Iris pigment epithelial cell (primary cell): ENCODE results near the gene RFX2.
"Not testable (repeated sequence)": the region's sequence is repeated elsewhere in the genome, so short reads cannot be mapped to it uniquely, and the experiment has no call there.

ENCODE experiments used
- DNase-seq: peaks from one replicate; pipeline ENCODE4 v3.0.0-alpha.2; 2011; ENCODE audit warnings: low read depth

Gene RFX2

DNA sequence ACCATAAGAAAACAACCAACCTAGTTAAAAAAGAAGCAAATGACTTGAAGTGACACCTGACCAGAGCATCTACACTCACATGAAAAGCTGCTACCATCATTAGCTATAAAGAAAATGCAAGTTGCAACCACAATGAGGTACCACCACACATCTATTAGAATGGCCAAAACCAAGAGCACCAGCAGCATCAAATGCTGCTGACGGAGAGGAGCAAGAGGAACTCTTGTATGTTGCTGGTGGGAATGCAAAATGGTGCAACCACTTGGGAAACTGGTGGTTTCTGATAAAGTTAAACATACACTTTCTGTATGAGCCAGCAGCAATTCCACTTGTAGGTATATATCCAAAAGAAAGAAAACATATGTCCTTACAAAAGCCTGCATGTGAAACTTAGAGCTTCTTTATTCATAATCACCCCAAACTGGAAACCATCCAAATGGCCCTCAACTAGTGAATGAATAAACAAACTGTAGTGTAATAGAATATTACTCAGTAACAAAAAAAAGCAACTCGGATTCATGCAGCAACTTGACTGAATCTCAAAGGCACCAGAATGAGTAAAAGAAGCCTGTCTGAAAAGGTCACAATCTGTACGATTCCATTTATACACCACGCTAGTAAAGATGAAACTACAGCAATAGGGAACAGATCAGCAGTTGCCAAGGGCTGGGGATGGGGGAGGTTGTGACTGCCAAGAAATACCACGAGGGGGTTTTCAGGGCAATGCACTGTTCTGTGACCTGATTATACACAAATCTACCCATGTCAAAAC, 71.5 kb downstream of the RFX2 start:
- DNase-seq: peak; percentile 49

DNA sequence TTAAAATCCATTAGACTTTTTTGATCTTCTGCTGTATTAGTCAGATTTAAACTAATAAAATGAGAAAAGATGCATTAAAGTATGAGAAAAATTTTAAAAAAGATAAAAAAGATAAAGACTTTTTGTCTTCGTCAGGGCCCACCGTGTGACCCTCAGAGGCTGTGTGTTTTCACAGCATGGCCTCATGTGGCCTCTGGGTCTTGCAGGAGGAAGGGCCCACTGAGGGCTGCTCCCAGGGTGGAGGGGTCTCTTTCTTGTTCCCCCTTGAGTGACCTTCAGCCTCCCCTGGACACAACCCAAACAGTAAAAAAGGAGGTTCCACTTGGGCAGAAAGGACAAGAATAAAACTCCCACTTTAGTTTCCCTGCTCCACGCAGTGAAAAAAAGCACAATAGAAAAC, 75.3 kb downstream of the RFX2 start:
- DNase-seq: no peak

GRCh38 chr19:6034512-6034911, 75.8 kb downstream of the RFX2 start:
- DNase-seq: no peak

- DNase-seq: no peak
These were observed 76.5 kb downstream of the RFX2 start for GRCh38 chr19:6033744-6034264.

DNA sequence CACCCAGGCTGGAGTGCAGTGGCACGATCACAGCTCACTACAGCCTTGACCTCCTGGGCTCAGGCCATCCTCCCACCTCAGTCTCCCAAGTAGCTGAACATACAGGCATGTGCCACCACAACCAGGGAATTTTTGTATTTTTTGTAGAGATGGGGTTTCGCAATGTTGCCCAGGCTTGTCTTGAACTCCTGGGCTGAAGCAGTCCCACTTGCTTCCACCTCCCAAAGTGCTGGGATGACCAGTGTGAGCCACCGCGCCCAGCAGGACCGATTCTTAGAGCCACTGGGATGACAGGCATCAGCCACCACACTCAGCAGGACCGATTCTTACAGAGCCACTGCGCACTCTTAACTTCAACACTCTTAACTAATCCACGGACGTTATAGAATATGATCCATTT, 77.5 kb downstream of the RFX2 start:
- DNase-seq: peak; percentile 20

DNA sequence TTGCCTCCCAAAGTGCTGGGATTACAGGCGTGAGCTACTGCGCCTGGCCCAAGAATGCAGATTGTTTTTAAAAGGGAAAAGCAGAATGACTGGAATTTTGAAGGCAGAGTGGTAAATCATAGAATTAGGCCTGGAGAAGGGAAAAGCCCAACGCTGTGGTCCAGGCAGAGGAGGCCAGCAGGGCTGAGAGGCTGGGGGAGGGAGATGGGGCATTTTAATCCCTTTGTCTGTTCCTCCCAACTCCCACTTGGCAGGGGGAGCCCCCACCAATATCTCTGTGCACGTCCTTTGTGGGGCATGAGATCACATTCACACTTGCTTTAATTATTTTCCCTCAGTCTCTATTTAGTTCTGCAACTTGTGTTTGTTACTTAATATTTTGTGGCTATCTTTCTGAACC, 77.9 kb downstream of the RFX2 start:
- DNase-seq: no peak

- peak; percentile 94 for DNase-seq
These were observed 80.1 kb downstream of the RFX2 start for GRCh38 chr19:6030214-6030507.

GRCh38 chr19:6026390-6027227, 83.7 kb downstream of the RFX2 start:
- DNase-seq: no peak

GRCh38 chr19:6024756-6025155, 85.5 kb downstream of the RFX2 start:
- not testable (repeated sequence) for DNase-seq

GRCh38 chr19:6023936-6024335, 86.4 kb downstream of the RFX2 start:
- DNase-seq: no peak

GRCh38 chr19:6023085-6023682, 87.1 kb downstream of the RFX2 start:
- peak; percentile 54 for DNase-seq

GRCh38 chr19:6022570-6023064, 87.7 kb downstream of the RFX2 start:
- DNase-seq: no peak

DNA sequence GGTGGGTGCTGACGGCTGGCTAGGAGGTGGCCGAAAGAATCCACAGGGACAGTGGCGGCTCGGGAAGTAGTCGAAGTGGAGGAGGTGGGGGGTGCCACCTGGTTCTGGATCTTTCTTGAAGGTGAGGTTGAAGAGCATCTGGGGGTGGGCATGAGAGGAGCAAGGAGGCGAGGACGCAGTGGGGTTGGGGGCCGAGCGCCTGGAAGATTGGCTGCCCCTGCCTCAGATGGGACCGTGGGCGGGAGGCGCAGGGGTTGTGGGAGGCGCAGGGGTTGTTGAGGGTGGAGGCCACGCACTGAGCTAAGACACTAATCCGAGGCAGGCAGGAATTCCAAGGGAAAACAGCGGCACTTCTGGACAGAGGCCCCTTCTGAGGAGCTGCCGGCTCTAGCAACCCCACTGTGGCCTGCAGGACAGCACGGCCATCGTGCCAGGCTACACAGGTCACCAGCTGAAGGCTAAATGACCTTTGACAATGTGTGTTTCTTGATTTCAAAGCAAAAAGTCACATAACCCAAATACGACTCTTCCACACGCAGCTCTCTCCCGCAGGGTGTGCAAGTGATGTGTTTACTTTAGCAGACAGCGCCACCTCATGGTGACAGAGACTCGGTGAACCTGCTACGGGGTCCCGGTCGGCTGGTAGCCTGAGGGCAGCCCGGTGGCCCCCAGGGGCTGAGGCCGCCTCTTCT, 88.3 kb downstream of the RFX2 start:
- DNase-seq: peak; percentile 74

- no peak for DNase-seq
These were observed 89.1 kb downstream of the RFX2 start for GRCh38 chr19:6020972-6021805.

DNA sequence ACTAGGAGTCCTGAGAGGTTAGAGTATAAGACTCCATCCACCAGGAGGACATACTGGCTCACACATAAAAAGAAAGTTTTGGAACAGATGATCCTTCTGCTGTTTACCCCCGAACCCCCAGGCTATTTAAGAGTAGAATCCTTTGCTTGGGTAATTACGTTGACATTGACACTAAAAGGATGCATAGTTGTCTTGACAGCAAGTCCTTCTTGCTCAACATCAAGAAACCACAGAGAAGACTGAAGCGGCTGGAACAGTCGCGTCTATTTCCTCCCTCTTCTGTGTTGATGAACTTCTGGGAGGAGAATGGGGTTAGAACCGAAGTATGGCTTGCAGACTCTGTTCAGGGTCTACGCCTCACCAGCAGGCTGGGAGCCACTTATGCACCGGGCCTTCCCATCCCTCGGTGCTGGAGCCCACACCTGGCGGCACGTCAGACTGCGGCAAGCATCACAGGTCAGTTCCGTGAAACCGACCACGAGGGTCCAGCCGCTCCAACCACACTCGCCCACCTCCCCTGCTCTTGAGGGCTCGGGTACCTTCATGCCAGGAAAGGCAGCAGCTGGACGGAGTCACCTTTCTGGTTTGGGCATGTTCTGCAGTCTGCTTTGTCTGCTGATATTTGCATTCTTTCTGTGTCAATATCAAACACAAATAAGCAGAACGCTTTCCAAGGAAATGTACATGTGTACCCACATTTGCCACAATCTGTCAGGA, 90.0 kb downstream of the RFX2 start:
- peak; percentile 51 for DNase-seq

GRCh38 chr19:6018786-6019185, 91.5 kb downstream of the RFX2 start:
- no peak for DNase-seq

DNA sequence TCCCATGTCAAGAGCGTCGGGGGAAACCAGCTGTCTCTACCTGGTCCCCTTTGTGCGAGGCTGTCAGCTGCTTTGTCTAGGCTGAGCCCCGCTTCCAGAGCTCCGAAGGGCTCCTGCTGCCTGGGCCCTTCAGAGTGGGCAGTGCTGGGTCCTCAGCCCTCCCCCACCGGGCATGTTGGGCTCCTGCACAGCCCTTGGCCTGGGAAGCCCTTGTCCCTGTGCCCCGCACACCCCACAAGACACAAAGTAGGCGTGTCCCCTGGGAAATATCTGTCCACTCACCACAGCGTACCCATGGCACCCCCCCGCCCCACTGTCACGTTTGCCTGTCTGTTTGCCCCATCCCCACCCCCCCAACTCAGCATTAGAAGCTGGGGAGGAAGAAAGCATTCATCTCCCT, 92.7 kb downstream of the RFX2 start:
- DNase-seq: no peak

- DNase-seq: no peak
These were observed 94.3 kb downstream of the RFX2 start for GRCh38 chr19:6015841-6016545.

- DNase-seq: no peak
These were observed 95.7 kb downstream of the RFX2 start for GRCh38 chr19:6014551-6015135.
